Posterior vena cava (tissue), 2 donors: ENCODE results near the gene WNT3. TPM values are rescaled to one million over a fixed set of nuclear protein-coding genes. Genes with fewer than 3 reads are reported as not detected.

Experiments
- DNase-seq: peaks from one replicate; pipeline ENCODE4 v3.0.0-alpha.2; 2020; ENCODE audit warnings: low spot score
- intact Hi-C, 2 donors: fragments of 100-400 bp; cut with DNase I; formaldehyde crosslinking; loops; one replicate each; pipeline versions ENCODE4 v1.14.1 to v1.14.2; 2022 to 2023
- total RNA-seq, 2 donors: library from RNA; stranded (reverse); fragmentation: NEBNext Ultra II Directional; extraction: Animal tissue kit (Norgen Biotek cat#: 25700); gene quantifications; one replicate each; pipeline ENCODE4 v1.2.1, GENCODE V29; 2021
- donor health status: DM: yes; HTN: yes; CAD: no.
- donor health status: DM: yes; HTN: yes; CAD: no.

Gene WNT3
- total RNA-seq, 2 donors from 2014 or later: 0.32 to 0.81 TPM

- intact Hi-C loops: no loop called here
Measured at GRCh38 chr17:46719891-46720290, 98.6 kb downstream of the WNT3 start.

GRCh38 chr17:46717999-46718398 lies 100.5 kb downstream of the WNT3 start:
- intact Hi-C loops: no loop called here
- no peak for DNase-seq

More at GRCh38 chr17:46719891-46720290, 98.6 kb downstream of the WNT3 start:
- no peak for DNase-seq

Other genes starting within 250 kb of the WNT3 start
- gene ARL17A, start 239.0 kb downstream of the WNT3 start, total RNA-seq: 10 to 100 TPM in 1 of 2 donors, 1 to 10 TPM in 1; 8.6 to 14.7 TPM
- gene NSF, start 228.0 kb downstream of the WNT3 start, total RNA-seq: 10 to 100 TPM; 44.7 to 49.5 TPM
- gene WNT9B, start 32.9 kb upstream of the WNT3 start, total RNA-seq: 1 to 10 TPM; 1.8 to 7.5 TPM
- 10 to 100 TPM; 52.0 to 56.1 TPM for gene GOSR2, start 104.5 kb upstream of the WNT3 start, total RNA-seq
- not detected for gene RPRML, start 160.6 kb upstream of the WNT3 start, total RNA-seq